Measurements from ENCODE around the gene CCDC192. TPM values are rescaled to one million over a fixed set of nuclear protein-coding genes. Genes with fewer than 3 reads are reported as not detected.

Gene CCDC192
- total and polyA plus RNA-seq, 5 donors, result 0.43 TPM; not detected in 4

GRCh38 chr5:127924606-127925005 lies 221.4 kb downstream of the CCDC192 start:
- H3K4me3 ChIP-seq (ENCODE audit: low read length), result no peak overlapping the region
- H3K9me3 ChIP-seq (ENCODE audit: control insufficient read depth, low read length), result no peaks in the 10 kb centered on the region
- WGBS, result 56% methylated on average over 1 of the region's 1 CpG
- DNase-seq (no peak), ATAC-seq (no peak)
- H3K4me1 ChIP-seq (ENCODE audit: control insufficient read depth, insufficient read depth, low read length), result no peaks in the 10 kb centered on the region
- no peaks in the 10 kb centered on the region for H3K27me3 ChIP-seq (ENCODE audit: control insufficient read depth, insufficient read depth)
- intact Hi-C loops (cut with DNase I), result no loop called here
- H3K27ac ChIP-seq (ENCODE audit: low read length), result no peak overlapping the region

- Histone ChIP-seq H3K4me1 (ENCODE audit: control insufficient read depth, insufficient read depth, low read length) (no peaks in the 10 kb centered on the region), H3K9me3 (ENCODE audit: control insufficient read depth, low read length) (no peaks in the 10 kb centered on the region), H3K4me3 (ENCODE audit: low read length) (no peak overlapping the region), H3K27ac (ENCODE audit: low read length) (no peak overlapping the region), H3K27me3 (ENCODE audit: control insufficient read depth, insufficient read depth) (no peaks in the 10 kb centered on the region)
- intact Hi-C loops (cut with DNase I), result no loop called here
- DNase-seq (no peak), ATAC-seq (no peak)
- WGBS, result 70% methylated on average over 4 of the region's 4 CpGs
These were observed 222.7 kb downstream of the CCDC192 start for GRCh38 chr5:127925916-127926315.

GRCh38 chr5:127926974-127927373 lies 223.8 kb downstream of the CCDC192 start:
- intact Hi-C loops (cut with DNase I), result no loop called here
- Histone ChIP-seq H3K27ac (ENCODE audit: low read length) (no peak overlapping the region), H3K4me3 (ENCODE audit: low read length) (no peak overlapping the region), H3K4me1 (ENCODE audit: control insufficient read depth, insufficient read depth, low read length) (no peaks in the 10 kb centered on the region), H3K27me3 (ENCODE audit: control insufficient read depth, insufficient read depth) (no peaks in the 10 kb centered on the region), H3K9me3 (ENCODE audit: control insufficient read depth, low read length) (no peaks in the 10 kb centered on the region)
- DNase-seq (no peak), ATAC-seq (no peak)
- WGBS, result 95% methylated on average over 3 of the region's 3 CpGs

GRCh38 chr5:127928053-127928452 lies 224.9 kb downstream of the CCDC192 start:
- H3K27ac ChIP-seq (ENCODE audit: low read length), result no peak overlapping the region
- intact Hi-C loops (cut with DNase I), result no loop called here
- over 99% methylated on average over 4 of the region's 4 CpGs for WGBS
- no peaks in the 10 kb centered on the region for H3K9me3 ChIP-seq (ENCODE audit: control insufficient read depth, low read length)
- no peaks in the 10 kb centered on the region for H3K27me3 ChIP-seq (ENCODE audit: control insufficient read depth, insufficient read depth)
- H3K4me1 ChIP-seq (ENCODE audit: control insufficient read depth, insufficient read depth, low read length), result no peaks in the 10 kb centered on the region
- ATAC-seq (no peak), DNase-seq (no peak)
- no peak overlapping the region for H3K4me3 ChIP-seq (ENCODE audit: low read length)

GRCh38 chr5:127930311-127930710 lies 227.1 kb downstream of the CCDC192 start:
- Histone ChIP-seq H3K4me1 (ENCODE audit: control insufficient read depth, insufficient read depth, low read length) (no peaks in the 10 kb centered on the region), H3K4me3 (ENCODE audit: low read length) (no peak overlapping the region), H3K27me3 (ENCODE audit: control insufficient read depth, insufficient read depth) (no peaks in the 10 kb centered on the region), H3K27ac (ENCODE audit: low read length) (no peak overlapping the region), H3K9me3 (ENCODE audit: control insufficient read depth, low read length) (no peaks in the 10 kb centered on the region)
- ATAC-seq, result no peak
- no peak for DNase-seq
- intact Hi-C loops (cut with DNase I), result no loop called here

GRCh38 chr5:127931396-127931795 lies 228.2 kb downstream of the CCDC192 start:
- DNase-seq, result no peak
- H3K27me3 ChIP-seq (ENCODE audit: control insufficient read depth, insufficient read depth), result no peaks in the 10 kb centered on the region
- 91% methylated on average over 1 of the region's 1 CpG for WGBS
- no peak for ATAC-seq
- H3K9me3 ChIP-seq (ENCODE audit: control insufficient read depth, low read length), result no peaks in the 10 kb centered on the region
- intact Hi-C loops (cut with DNase I), result no loop called here
- no peaks in the 10 kb centered on the region for H3K4me1 ChIP-seq (ENCODE audit: control insufficient read depth, insufficient read depth, low read length)
- H3K27ac ChIP-seq (ENCODE audit: low read length), result no peak overlapping the region
- no peak overlapping the region for H3K4me3 ChIP-seq (ENCODE audit: low read length)

GRCh38 chr5:127933348-127933747 lies 230.2 kb downstream of the CCDC192 start:
- Histone ChIP-seq H3K27me3 (ENCODE audit: control insufficient read depth, insufficient read depth) (no peaks in the 10 kb centered on the region), H3K4me3 (ENCODE audit: low read length) (no peak overlapping the region), H3K4me1 (ENCODE audit: control insufficient read depth, insufficient read depth, low read length) (no peaks in the 10 kb centered on the region), H3K9me3 (ENCODE audit: control insufficient read depth, low read length) (no peaks in the 10 kb centered on the region), H3K27ac (ENCODE audit: low read length) (no peak overlapping the region)
- 72% methylated on average over 5 of the region's 5 CpGs for WGBS
- ATAC-seq (no peak), DNase-seq (no peak)
- intact Hi-C loops (cut with DNase I), result no loop called here

- intact Hi-C loops (cut with DNase I), result no loop called here
- Histone ChIP-seq H3K27me3 (ENCODE audit: control insufficient read depth, insufficient read depth) (no peaks in the 10 kb centered on the region), H3K4me1 (ENCODE audit: control insufficient read depth, insufficient read depth, low read length) (no peaks in the 10 kb centered on the region), H3K27ac (ENCODE audit: low read length) (no peak overlapping the region), H3K9me3 (ENCODE audit: control insufficient read depth, low read length) (no peaks in the 10 kb centered on the region), H3K4me3 (ENCODE audit: low read length) (no peak overlapping the region)
- DNase-seq (no peak), ATAC-seq (no peak)
- 65% methylated on average over 1 of the region's 1 CpG for WGBS
These were observed 231.6 kb downstream of the CCDC192 start for GRCh38 chr5:127934791-127935256.

GRCh38 chr5:127935398-127935797 lies 232.2 kb downstream of the CCDC192 start:
- DNase-seq, result no peak
- intact Hi-C loops (cut with DNase I), result no loop called here
- 76% methylated on average over 1 of the region's 1 CpG for WGBS

GRCh38 chr5:127936439-127936972 lies 233.3 kb downstream of the CCDC192 start:
- DNase-seq (no peak), ATAC-seq (no peak)
- H3K4me3 ChIP-seq (ENCODE audit: low read length), result no peak overlapping the region
- WGBS, result 83% methylated on average over 6 of the region's 6 CpGs
- intact Hi-C loops (cut with DNase I), result no loop called here
- H3K9me3 ChIP-seq (ENCODE audit: control insufficient read depth, low read length), result no peaks in the 10 kb centered on the region
- H3K27me3 ChIP-seq (ENCODE audit: control insufficient read depth, insufficient read depth), result no peaks in the 10 kb centered on the region
- H3K4me1 ChIP-seq (ENCODE audit: control insufficient read depth, insufficient read depth, low read length), result no peaks in the 10 kb centered on the region
- no peak overlapping the region for H3K27ac ChIP-seq (ENCODE audit: low read length)

More at GRCh38 chr5:127935398-127935797, 232.2 kb downstream of the CCDC192 start:
- Histone ChIP-seq H3K9me3 (ENCODE audit: control insufficient read depth, low read length) (no peaks in the 10 kb centered on the region), H3K27me3 (ENCODE audit: control insufficient read depth, insufficient read depth) (no peaks in the 10 kb centered on the region), H3K4me3 (ENCODE audit: low read length) (no peak overlapping the region), H3K27ac (ENCODE audit: low read length) (no peak overlapping the region), H3K4me1 (ENCODE audit: control insufficient read depth, insufficient read depth, low read length) (no peaks in the 10 kb centered on the region)
- no peak for ATAC-seq

- no peak for ATAC-seq
- no peaks in the 10 kb centered on the region for H3K9me3 ChIP-seq (ENCODE audit: control insufficient read depth, low read length)
- 86% methylated on average over 2 of the region's 2 CpGs for WGBS
- no peak overlapping the region for H3K27ac ChIP-seq (ENCODE audit: low read length)
- no peak for DNase-seq
- intact Hi-C loops (cut with DNase I), result no loop called here
- H3K4me1 ChIP-seq (ENCODE audit: control insufficient read depth, insufficient read depth, low read length), result no peaks in the 10 kb centered on the region
- no peak overlapping the region for H3K4me3 ChIP-seq (ENCODE audit: low read length)
- H3K27me3 ChIP-seq (ENCODE audit: control insufficient read depth, insufficient read depth), result no peaks in the 10 kb centered on the region
These were observed 235.6 kb downstream of the CCDC192 start for GRCh38 chr5:127938746-127939145.

GRCh38 chr5:127940854-127941253 lies 237.7 kb downstream of the CCDC192 start:
- H3K4me3 ChIP-seq (ENCODE audit: low read length), result no peak overlapping the region
- H3K27me3 ChIP-seq (ENCODE audit: control insufficient read depth, insufficient read depth), result no peaks in the 10 kb centered on the region
- ATAC-seq (no peak), DNase-seq (no peak)
- intact Hi-C loops (cut with DNase I), result no loop called here
- no peaks in the 10 kb centered on the region for H3K9me3 ChIP-seq (ENCODE audit: control insufficient read depth, low read length)
- no peaks in the 10 kb centered on the region for H3K4me1 ChIP-seq (ENCODE audit: control insufficient read depth, insufficient read depth, low read length)
- H3K27ac ChIP-seq (ENCODE audit: low read length), result no peak overlapping the region
- WGBS, result 32% methylated on average over 1 of the region's 1 CpG
